Measurements from ENCODE around the gene FAF1. TPM values are rescaled to one million over a fixed set of nuclear protein-coding genes. Genes with fewer than 3 reads are reported as not detected.
"Not testable (repeated sequence)": the region's sequence is repeated elsewhere in the genome, so short reads cannot be mapped to it uniquely, and the experiment has no call there.

The FAF1 gene
- total and polyA plus RNA-seq, 2 donors (not counting 1 experiment from before 2014, with no cell fraction given): 39.6 to 40.0 TPM

GRCh38 chr1:50936321-50936720, 23.7 kb downstream of the FAF1 start:
- no peak overlapping the region for H2AFZ ChIP-seq (ENCODE audit: low read length)
- no peak overlapping the region for H3K9ac ChIP-seq (ENCODE audit: insufficient read depth, low read length)
- no peak overlapping the region for H3K4me2 ChIP-seq (ENCODE audit: extremely low read depth, insufficient read depth, low read length)
- peaks cover 8% of the 10 kb centered on the region for H3K79me2 ChIP-seq (ENCODE audit: control insufficient read depth, insufficient read depth, low read length)
- peak in 1 of 2 donors; percentile 42 for DNase-seq (ENCODE audit: low read depth in 2 of 2)
- TF ChIP-seq EZH2 (IDR thresholded peaks at IDR 0.05; ENCODE audit: low read length, missing control alignments) (no peak), CTCF (conservative IDR thresholded peaks at IDR 0.05 in 1 of 2, IDR thresholded peaks at IDR 0.05 in 1 of 2; ENCODE audit: low read depth in 1 of 2, low read length in 2 of 2) (no peak)
- H3K27me3 ChIP-seq (ENCODE audit: control insufficient read depth, insufficient read depth, low read length): no peaks in the 10 kb centered on the region
- H3K27ac ChIP-seq (ENCODE audit: insufficient read depth, low read length): no peak overlapping the region
- H3K9me3 ChIP-seq (ENCODE audit: control insufficient read depth, insufficient read depth, low read depth, low read length): no peaks in the 10 kb centered on the region
- no peaks in the 10 kb centered on the region for H3K4me1 ChIP-seq (ENCODE audit: control insufficient read depth, extremely low read depth, insufficient read depth, low read length)
- H4K20me1 ChIP-seq (ENCODE audit: control insufficient read depth, extremely low read depth, insufficient read depth, low read length): no peaks in the 10 kb centered on the region
- H3K4me3 ChIP-seq (replicated peaks in 1 of 4; ENCODE audit: control extremely low read depth in 1 of 4, insufficient read depth in 1 of 4, low read depth in 3 of 4, low read length in 4 of 4): no peak overlapping the region
- no peaks in the 10 kb centered on the region for H3K36me3 ChIP-seq (ENCODE audit: control insufficient read depth, insufficient read depth, low read length)

GRCh38 chr1:50935276-50935675, 24.8 kb downstream of the FAF1 start:
- H3K36me3 ChIP-seq (ENCODE audit: control insufficient read depth, insufficient read depth, low read length); H3K4me2 ChIP-seq (ENCODE audit: extremely low read depth, insufficient read depth, low read length); H3K9ac ChIP-seq (ENCODE audit: insufficient read depth, low read length); H3K27ac ChIP-seq (ENCODE audit: insufficient read depth, low read length); H4K20me1 ChIP-seq (ENCODE audit: control insufficient read depth, extremely low read depth, insufficient read depth, low read length); H3K79me2 ChIP-seq (ENCODE audit: control insufficient read depth, insufficient read depth, low read length); H3K9me3 ChIP-seq (ENCODE audit: control insufficient read depth, insufficient read depth, low read depth, low read length); H2AFZ ChIP-seq (ENCODE audit: low read length); H3K4me3 ChIP-seq (replicated peaks in 1 of 4; ENCODE audit: control extremely low read depth in 1 of 4, insufficient read depth in 1 of 4, low read depth in 3 of 4, low read length in 4 of 4); H3K27me3 ChIP-seq (ENCODE audit: control insufficient read depth, insufficient read depth, low read length); H3K4me1 ChIP-seq (ENCODE audit: control insufficient read depth, extremely low read depth, insufficient read depth, low read length): not testable (repeated sequence)
- DNase-seq (ENCODE audit: low read depth in 2 of 2): peak in 1 of 2 donors; percentile 4

DNA sequence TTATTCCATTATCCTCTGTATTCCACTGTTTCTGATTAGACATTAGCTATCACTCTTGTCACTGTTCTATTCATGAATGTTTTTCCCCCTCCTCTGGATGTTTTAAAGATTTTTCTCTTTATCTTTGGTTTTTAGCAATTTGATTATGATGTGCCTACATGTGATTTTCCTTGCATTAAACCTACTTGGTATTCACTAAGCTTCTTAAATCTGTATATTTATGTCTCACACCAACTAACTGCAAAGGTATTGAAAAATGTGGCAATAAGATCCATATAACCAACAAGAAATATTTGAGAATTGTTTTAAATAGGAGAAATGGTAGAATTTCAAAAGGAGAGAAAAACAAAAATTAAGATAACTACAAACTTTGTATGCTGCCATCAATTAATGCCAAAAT, 25.2 kb downstream of the FAF1 start:
- H3K36me3 ChIP-seq (ENCODE audit: control insufficient read depth, insufficient read depth, low read length): no peaks in the 10 kb centered on the region
- H3K9ac ChIP-seq (ENCODE audit: insufficient read depth, low read length): no peak overlapping the region
- H3K79me2 ChIP-seq (ENCODE audit: control insufficient read depth, insufficient read depth, low read length): peaks cover 6% of the 10 kb centered on the region
- no peaks in the 10 kb centered on the region for H3K4me1 ChIP-seq (ENCODE audit: control insufficient read depth, extremely low read depth, insufficient read depth, low read length)
- TF ChIP-seq CTCF (conservative IDR thresholded peaks at IDR 0.05 in 1 of 2, IDR thresholded peaks at IDR 0.05 in 1 of 2; ENCODE audit: low read depth in 1 of 2, low read length in 2 of 2) (no peak), EZH2 (IDR thresholded peaks at IDR 0.05; ENCODE audit: low read length, missing control alignments) (no peak)
- H4K20me1 ChIP-seq (ENCODE audit: control insufficient read depth, extremely low read depth, insufficient read depth, low read length): no peaks in the 10 kb centered on the region
- no peak for DNase-seq (ENCODE audit: low read depth in 2 of 2)
- H3K4me3 ChIP-seq (replicated peaks in 1 of 4; ENCODE audit: control extremely low read depth in 1 of 4, insufficient read depth in 1 of 4, low read depth in 3 of 4, low read length in 4 of 4): no peak overlapping the region
- no peaks in the 10 kb centered on the region for H3K9me3 ChIP-seq (ENCODE audit: control insufficient read depth, insufficient read depth, low read depth, low read length)
- no peak overlapping the region for H3K27ac ChIP-seq (ENCODE audit: insufficient read depth, low read length)
- H3K27me3 ChIP-seq (ENCODE audit: control insufficient read depth, insufficient read depth, low read length): no peaks in the 10 kb centered on the region
- no peak overlapping the region for H3K4me2 ChIP-seq (ENCODE audit: extremely low read depth, insufficient read depth, low read length)
- H2AFZ ChIP-seq (ENCODE audit: low read length): no peak overlapping the region

- H2AFZ ChIP-seq (ENCODE audit: low read length); H3K4me3 ChIP-seq (replicated peaks in 1 of 4; ENCODE audit: control extremely low read depth in 1 of 4, insufficient read depth in 1 of 4, low read depth in 3 of 4, low read length in 4 of 4); H3K4me1 ChIP-seq (ENCODE audit: control insufficient read depth, extremely low read depth, insufficient read depth, low read length); H3K27me3 ChIP-seq (ENCODE audit: control insufficient read depth, insufficient read depth, low read length); H3K36me3 ChIP-seq (ENCODE audit: control insufficient read depth, insufficient read depth, low read length); H3K79me2 ChIP-seq (ENCODE audit: control insufficient read depth, insufficient read depth, low read length); H3K9me3 ChIP-seq (ENCODE audit: control insufficient read depth, insufficient read depth, low read depth, low read length); H4K20me1 ChIP-seq (ENCODE audit: control insufficient read depth, extremely low read depth, insufficient read depth, low read length); H3K4me2 ChIP-seq (ENCODE audit: extremely low read depth, insufficient read depth, low read length); DNase-seq (ENCODE audit: low read depth in 2 of 2); H3K27ac ChIP-seq (ENCODE audit: insufficient read depth, low read length); H3K9ac ChIP-seq (ENCODE audit: insufficient read depth, low read length): not testable (repeated sequence)
Observed at GRCh38 chr1:50933770-50934169, 26.3 kb downstream of the FAF1 start.

DNA sequence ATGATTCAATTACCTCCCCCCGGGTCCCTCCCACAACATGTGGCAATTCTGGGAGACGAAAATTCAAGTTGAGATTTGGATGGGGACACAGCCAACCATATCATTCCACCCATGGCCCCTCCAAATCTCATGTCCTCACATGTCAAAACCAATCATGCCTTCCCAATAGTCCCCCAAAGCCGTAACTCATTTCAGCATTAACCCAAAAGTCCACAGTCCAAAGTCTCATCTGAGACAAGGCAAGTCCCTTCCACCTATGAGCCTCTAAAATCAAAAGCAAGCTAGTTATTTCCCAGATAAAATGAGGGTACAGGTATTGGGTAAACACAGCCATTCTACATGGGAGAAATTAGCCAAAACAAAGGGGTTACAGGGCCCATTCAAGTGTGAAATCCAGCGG, 28.0 kb downstream of the FAF1 start:
- not testable (repeated sequence) for H3K4me3 ChIP-seq (replicated peaks in 1 of 4; ENCODE audit: control extremely low read depth in 1 of 4, insufficient read depth in 1 of 4, low read depth in 3 of 4, low read length in 4 of 4); H3K9me3 ChIP-seq (ENCODE audit: control insufficient read depth, insufficient read depth, low read depth, low read length); H3K36me3 ChIP-seq (ENCODE audit: control insufficient read depth, insufficient read depth, low read length); H2AFZ ChIP-seq (ENCODE audit: low read length); H3K9ac ChIP-seq (ENCODE audit: insufficient read depth, low read length); H3K27ac ChIP-seq (ENCODE audit: insufficient read depth, low read length); H4K20me1 ChIP-seq (ENCODE audit: control insufficient read depth, extremely low read depth, insufficient read depth, low read length); H3K4me1 ChIP-seq (ENCODE audit: control insufficient read depth, extremely low read depth, insufficient read depth, low read length); H3K4me2 ChIP-seq (ENCODE audit: extremely low read depth, insufficient read depth, low read length); H3K27me3 ChIP-seq (ENCODE audit: control insufficient read depth, insufficient read depth, low read length); DNase-seq (ENCODE audit: low read depth in 2 of 2); H3K79me2 ChIP-seq (ENCODE audit: control insufficient read depth, insufficient read depth, low read length)
